ENCODE measurements around the gene ZNF646.

GRCh38 chr16:31025339-31025738 lies 48.9 kb upstream of the ZNF646 start:
- TF ChIP-seq POLR2A (IDR thresholded peaks at IDR 0.05) (no peak), CTCF (IDR thresholded peaks at IDR 0.05) (no peak)

All from vagina (tissue), 2 donors.